Measurements from ENCODE around the gene SNCG.
"Not testable (repeated sequence)": the region's sequence is repeated elsewhere in the genome, so short reads cannot be mapped to it uniquely, and the experiment has no call there.

SNCG gene

DNA sequence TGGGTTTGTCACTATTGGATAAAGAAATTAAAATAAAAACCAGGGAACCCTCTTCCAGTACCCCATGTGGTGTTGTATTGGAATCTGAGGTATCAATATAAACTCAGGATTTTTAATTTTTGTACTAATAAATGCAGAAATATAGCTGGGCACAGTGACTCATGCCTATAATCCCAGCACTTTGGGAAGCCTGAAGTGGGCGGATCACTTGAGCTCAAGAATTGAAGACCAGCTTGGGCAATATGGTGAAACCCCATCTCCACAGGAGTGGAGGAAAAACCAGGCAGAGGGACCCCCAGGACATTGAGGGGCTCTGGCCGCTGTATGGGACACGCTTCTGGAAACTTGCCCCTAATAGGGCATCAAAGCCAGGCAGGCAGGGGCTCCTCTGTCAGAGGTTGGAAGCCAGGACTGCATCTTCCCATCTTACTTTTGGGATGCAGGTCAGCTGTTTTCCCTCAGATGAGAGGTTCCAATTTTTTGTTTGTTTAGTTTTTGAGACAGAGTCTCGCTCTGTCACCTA is 21.0 kb downstream of the SNCG start:
- FAIRE-seq = no peak

- no peak for FAIRE-seq
Measured at GRCh38 chr10:86979977-86980448, 21.6 kb downstream of the SNCG start.

DNA sequence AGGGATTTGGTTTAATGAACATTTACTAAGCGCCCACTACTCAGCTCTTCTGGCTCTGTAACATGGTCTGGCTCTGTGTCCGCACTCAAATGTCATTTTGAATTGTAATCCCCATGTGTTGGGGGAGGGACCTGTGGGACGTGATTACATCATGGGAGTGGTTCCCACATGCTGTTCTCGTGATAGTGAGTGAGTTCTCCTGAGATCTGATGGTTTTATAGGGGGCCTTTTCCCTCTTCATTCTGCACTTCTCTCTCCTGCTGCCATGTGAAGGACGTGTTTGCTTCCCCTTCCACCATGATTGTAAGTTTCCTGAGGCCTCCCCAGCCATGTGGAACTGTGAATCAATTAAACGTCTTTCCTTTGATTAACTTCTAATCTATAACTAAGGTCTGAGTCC is 22.6 kb downstream of the SNCG start:
- not testable (repeated sequence) for FAIRE-seq

DNA sequence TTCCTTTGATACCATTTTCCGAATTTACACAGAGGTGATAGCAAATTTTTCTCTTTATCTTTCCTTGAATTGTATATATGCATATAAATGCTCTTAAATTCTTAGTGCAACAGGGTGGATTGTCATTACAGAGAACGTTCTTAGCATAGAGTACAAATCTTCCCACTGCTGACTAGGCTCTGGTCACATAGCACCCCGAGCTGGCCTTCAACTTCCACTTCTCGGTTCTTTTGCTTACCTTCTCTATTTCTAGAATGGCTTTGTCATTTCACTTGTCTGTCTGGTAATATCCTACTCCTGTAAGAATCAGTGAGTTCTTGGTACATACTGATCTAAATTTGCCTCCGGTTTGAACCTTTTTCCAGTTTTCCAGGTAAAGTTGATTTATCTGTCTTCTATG is 23.3 kb downstream of the SNCG start:
- no peak for FAIRE-seq

GRCh38 chr10:86984498-86984897 is 26.1 kb downstream of the SNCG start:
- not testable (repeated sequence) for FAIRE-seq

DNA sequence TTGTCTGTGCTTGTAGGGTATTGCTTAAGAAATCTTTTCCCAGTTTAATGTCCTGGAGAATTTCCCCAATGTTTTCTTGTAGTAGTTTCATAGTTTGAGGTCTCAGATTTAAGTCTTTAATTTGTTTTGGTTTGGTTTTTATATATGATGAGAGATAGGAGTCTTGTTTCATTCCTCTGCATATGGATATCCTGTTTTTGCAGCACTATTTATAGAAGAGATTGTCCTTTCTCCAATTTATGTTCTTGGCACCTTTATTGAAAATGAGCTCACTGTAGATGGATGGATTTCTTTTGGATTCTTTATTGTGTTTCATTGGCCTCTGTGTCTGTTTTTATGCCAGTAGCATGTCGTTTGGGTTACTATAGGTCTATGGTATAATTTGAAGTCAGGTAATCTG is 30.1 kb downstream of the SNCG start:
- no peak for FAIRE-seq

DNA sequence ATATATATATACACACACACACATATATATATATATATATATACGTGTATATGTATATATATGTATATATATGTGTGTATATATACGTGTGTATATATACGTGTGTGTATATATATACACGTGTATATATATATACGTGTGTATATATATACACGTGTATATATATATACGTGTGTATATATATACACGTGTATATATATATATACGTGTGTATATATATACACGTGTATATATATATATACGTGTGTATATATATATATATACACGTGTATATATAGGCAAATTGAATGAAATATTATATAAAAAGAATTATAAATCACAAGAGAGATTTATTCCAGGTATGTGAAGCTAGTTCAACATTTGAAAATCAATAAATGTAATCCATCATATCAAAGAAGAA is 33.0 kb downstream of the SNCG start:
- FAIRE-seq = not testable (repeated sequence)

DNA sequence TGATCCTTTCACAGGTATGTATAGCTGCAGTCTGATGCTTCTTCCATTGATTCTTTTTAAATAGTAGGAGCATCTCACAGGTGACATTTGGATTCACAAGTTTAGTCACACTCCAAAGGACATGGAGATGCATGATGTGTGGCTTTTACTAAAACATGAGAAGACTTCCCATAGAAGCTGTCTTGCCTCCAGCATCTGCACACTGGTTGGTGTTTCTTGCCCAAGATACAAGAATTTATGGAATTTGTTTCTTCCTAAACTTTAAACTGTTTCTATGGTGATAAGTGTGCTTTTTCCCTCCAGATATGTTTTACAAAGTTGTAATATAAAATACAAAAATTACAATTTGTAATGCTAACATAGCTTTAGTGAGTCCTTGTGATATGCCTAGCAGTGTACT is 34.1 kb downstream of the SNCG start:
- FAIRE-seq = no peak

GRCh38 chr10:86992929-86993328 is 34.5 kb downstream of the SNCG start:
- FAIRE-seq = no peak

DNA sequence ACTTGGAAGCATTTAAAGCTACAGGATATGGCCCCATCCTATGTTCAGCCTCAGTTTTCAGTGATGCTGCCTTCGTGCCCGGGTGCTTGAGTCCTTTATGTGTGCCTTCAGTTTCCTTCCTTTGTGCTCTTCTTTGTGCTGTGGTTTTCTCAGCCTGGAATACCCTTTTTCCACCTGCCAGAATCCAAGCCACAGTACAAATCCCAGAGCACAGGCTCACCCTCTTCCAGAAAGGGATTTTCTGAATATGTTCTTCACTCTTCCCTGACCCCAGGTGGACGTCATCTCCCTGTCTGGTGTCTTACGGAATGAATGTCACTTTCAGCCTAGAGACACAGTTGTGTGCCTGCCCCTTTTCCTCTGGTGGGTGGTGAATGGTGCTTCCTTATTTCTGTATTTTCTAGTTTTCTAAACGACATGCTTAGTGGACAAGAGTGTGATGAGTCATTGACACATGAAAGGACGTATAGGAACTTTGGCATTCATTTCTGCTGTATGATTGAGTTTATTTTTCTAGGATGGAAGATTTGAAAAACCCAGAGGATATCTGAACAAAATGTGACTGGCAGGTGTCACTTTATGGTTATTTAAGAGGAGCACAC is 41.5 kb downstream of the SNCG start:
- FAIRE-seq = not testable (repeated sequence)

DNA sequence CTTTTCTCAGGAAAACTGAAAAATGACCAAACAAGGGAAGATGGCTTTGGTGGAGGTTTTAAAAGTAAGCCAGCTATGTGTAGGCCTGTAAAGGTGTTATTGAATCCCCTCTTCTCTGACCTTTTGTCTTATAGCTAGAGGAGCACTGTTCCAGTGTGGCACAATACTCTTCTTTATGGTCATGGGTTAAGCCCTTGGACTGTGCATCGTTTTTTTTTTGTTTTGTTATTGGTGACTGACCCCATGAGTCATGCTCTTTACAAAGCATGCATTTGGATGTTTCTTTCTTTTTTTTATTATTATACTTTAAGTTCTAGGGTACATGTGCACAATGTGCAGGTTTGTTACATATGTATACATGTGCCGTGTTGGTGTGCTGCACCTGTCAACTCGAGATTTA is 42.1 kb downstream of the SNCG start:
- FAIRE-seq = no peak

DNA sequence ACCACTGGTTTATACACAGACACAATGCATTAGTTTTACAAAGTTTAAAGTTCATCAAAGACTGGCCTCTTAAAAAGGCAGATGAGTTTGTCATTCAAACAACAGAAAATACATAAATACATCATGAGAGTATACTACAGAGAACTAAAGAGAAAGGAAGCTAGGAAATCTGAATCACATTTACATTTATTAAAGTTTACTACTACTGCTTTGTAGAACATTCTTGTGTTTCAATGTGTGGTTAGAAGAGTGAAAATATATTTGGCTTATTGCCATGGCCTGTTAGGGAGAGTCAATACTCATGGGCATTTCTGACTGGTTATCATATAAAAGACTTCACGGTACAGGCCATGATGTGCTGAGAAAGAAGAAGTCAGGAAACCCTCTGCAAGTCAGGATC is 48.7 kb downstream of the SNCG start:
- not testable (repeated sequence) for FAIRE-seq

DNA sequence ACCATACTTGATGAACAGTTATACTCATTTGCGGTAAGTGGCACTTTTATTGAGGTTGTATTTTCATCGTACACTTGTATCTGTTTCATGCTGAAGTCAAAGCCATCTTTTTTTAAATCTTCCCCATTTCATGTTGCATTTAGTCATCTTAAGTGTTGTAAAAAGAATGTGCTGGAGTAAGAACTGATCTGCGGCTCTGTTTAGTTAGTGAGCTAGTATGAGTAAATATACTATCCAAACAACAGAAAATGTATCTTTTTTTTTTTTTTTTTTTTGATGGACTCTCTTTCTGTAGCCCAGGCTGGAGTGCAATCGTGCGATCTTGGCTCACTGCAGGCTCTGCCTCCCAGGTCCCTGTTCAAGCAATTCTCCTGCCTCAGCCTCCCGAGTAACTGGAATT is 49.3 kb downstream of the SNCG start:
- not testable (repeated sequence) for FAIRE-seq

DNA sequence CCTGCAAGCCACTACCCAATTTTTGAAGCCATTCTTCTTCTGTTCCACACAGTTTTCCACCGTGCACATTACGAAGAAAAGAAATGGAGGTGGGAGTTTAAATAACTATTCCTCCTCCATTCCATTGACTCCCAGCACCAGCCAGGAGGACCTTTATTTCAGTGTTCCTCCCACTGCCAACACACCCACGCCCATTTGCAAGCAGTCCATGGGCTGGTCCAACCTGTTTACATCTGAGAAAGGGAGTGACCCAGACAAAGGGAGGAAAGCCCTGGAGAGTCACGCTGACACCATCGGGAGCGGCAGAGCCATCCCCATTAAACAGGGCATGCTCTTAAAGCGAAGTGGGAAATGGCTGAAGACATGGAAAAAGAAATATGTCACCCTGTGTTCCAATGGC is 49.9 kb downstream of the SNCG start:
- FAIRE-seq = not testable (repeated sequence)

- FAIRE-seq = not testable (repeated sequence)
Measured at GRCh38 chr10:87009134-87009696, 50.8 kb downstream of the SNCG start.

Data from TTC549 (cell line).